ENCODE data around the gene ORAI3. TPM values are rescaled to one million over a fixed set of nuclear protein-coding genes. Genes with fewer than 3 reads are reported as not detected.
A peak's percentile ranks its signal among the peaks of the same experiment; 100 is the strongest.

Gene ORAI3
- total and polyA plus RNA-seq, 2 of the 13 experiments (the other 11 are each of a cell fraction or from before 2014, with no cell fraction given): 11.4 to 32.0 TPM

DNA sequence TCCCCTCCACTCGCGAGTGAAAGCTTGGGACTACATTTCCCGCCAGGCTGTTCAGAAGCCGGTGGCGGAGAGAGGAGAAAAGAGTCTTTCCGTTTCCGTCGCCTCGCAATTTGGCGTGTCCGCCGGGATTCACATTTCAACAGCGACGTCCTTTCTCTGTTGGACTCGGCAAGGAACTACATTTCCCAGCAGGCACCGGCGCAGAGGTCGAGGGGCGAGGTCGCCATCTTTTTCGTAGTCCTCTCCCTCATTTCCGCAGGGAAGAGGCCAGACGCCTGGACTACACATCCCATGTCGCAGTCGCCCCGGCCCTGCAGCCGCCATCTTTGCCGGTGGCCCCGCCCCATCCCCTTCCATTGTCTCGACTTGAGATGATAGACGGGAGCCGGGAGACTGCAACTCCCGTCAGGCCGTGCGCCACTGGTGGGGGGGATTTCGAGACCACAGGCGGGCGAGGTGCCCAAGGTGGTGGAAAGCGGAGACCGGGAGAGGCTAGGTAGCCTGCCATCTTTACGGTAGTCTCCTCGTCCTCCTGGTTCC is 26.4 kb upstream of the ORAI3 start (continued):
- TF ChIP-seq, protein P1, sequence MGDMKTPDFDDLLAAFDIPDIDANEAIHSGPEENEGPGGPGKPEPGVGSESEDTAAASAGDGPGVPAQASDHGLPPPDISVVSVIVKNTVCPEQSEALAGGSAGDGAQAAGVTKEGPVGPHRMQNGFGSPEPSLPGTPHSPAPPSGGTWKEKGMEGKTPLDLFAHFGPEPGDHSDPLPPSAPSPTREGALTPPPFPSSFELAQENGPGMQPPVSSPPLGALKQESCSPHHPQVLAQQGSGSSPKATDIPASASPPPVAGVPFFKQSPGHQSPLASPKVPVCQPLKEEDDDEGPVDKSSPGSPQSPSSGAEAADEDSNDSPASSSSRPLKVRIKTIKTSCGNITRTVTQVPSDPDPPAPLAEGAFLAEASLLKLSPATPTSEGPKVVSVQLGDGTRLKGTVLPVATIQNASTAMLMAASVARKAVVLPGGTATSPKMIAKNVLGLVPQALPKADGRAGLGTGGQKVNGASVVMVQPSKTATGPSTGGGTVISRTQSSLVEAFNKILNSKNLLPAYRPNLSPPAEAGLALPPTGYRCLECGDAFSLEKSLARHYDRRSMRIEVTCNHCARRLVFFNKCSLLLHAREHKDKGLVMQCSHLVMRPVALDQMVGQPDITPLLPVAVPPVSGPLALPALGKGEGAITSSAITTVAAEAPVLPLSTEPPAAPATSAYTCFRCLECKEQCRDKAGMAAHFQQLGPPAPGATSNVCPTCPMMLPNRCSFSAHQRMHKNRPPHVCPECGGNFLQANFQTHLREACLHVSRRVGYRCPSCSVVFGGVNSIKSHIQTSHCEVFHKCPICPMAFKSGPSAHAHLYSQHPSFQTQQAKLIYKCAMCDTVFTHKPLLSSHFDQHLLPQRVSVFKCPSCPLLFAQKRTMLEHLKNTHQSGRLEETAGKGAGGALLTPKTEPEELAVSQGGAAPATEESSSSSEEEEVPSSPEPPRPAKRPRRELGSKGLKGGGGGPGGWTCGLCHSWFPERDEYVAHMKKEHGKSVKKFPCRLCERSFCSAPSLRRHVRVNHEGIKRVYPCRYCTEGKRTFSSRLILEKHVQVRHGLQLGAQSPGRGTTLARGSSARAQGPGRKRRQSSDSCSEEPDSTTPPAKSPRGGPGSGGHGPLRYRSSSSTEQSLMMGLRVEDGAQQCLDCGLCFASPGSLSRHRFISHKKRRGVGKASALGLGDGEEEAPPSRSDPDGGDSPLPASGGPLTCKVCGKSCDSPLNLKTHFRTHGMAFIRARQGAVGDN (CRISPR knock-in tag; IDR thresholded peaks at IDR 0.05): peak; percentile 36; the same call in 1 of the 2 replicates
- no peak for TF ChIP-seq ZNF775 (CRISPR knock-in tag; IDR thresholded peaks at IDR 0.05; ENCODE audit: borderline replicate concordance)
- no peak for TF ChIP-seq ATF7-NPFF (CRISPR knock-in tag; IDR thresholded peaks at IDR 0.05; ENCODE audit: low read depth)
- TF ChIP-seq ZNF335 (CRISPR knock-in tag; IDR thresholded peaks at IDR 0.05): peak; percentile 71; the same call in 1 of the 2 replicates
- TF ChIP-seq PLRG1 (conservative IDR thresholded peaks at IDR 0.05): no peak
- no peak for TF ChIP-seq DMAP1 (CRISPR knock-in tag; IDR thresholded peaks at IDR 0.05)
- peak; percentile 82 for TF ChIP-seq RBFOX2 (IDR thresholded peaks at IDR 0.05; ENCODE audit: low read depth, low read length)
- TF ChIP-seq TBX2 (CRISPR knock-in tag; IDR thresholded peaks at IDR 0.05; ENCODE audit: borderline replicate concordance): peak; percentile 35; the same call in 1 of the 2 replicates
- peak; percentile 78; the same call in 1 of the 2 replicates for TF ChIP-seq MAZ (IDR thresholded peaks at IDR 0.05; ENCODE audit: borderline replicate concordance, low read depth, low read length)
- TF ChIP-seq MAZ (CRISPR knock-in tag; IDR thresholded peaks at IDR 0.05; ENCODE audit: low read depth): peak; percentile 87
- 0 out of 4 replicates have a peak, but pooled peaks have one; percentile 0 for TF ChIP-seq MAFK (conservative IDR thresholded peaks at IDR 0.05 in 1 of 2, IDR thresholded peaks at IDR 0.05 in 1 of 2; ENCODE audit: low read length in 2 of 2)
- peak; percentile 72; the same call in 1 of the 2 replicates for TF ChIP-seq NAIF1 (CRISPR knock-in tag; IDR thresholded peaks at IDR 0.05; ENCODE audit: borderline replicate concordance)
- TF ChIP-seq ATF1 (CRISPR knock-in tag; IDR thresholded peaks at IDR 0.05): peak; percentile 97
- TF ChIP-seq CREM (IDR thresholded peaks at IDR 0.05): peak; percentile 100
- peak; percentile 64; the same call in 1 of the 2 replicates for TF ChIP-seq CREM (CRISPR knock-in tag; IDR thresholded peaks at IDR 0.05)
- peak; percentile 39; the same call in 1 of the 2 replicates for TF ChIP-seq ZNF614 (CRISPR knock-in tag; IDR thresholded peaks at IDR 0.05; ENCODE audit: borderline replicate concordance)
- peak; percentile 59 for TF ChIP-seq NFYB (CRISPR knock-in tag; IDR thresholded peaks at IDR 0.05)
- TF ChIP-seq JUN (CRISPR knock-in tag; IDR thresholded peaks at IDR 0.05): no peak
- peak; percentile 68; the same call in 1 of the 2 replicates for TF ChIP-seq HOXD1 (CRISPR knock-in tag; IDR thresholded peaks at IDR 0.05)
- TF ChIP-seq CEBPG (CRISPR knock-in tag; IDR thresholded peaks at IDR 0.05): peak; percentile 63
- TF ChIP-seq, protein P2, sequence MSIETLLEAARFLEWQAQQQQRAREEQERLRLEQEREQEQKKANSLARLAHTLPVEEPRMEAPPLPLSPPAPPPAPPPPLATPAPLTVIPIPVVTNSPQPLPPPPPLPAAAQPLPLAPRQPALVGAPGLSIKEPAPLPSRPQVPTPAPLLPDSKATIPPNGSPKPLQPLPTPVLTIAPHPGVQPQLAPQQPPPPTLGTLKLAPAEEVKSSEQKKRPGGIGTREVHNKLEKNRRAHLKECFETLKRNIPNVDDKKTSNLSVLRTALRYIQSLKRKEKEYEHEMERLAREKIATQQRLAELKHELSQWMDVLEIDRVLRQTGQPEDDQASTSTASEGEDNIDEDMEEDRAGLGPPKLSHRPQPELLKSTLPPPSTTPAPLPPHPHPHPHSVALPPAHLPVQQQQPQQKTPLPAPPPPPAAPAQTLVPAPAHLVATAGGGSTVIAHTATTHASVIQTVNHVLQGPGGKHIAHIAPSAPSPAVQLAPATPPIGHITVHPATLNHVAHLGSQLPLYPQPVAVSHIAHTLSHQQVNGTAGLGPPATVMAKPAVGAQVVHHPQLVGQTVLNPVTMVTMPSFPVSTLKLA (IDR thresholded peaks at IDR 0.05): 0 out of 2 replicates have a peak, but pooled peaks have one; percentile 12
- TF ChIP-seq RFXANK (CRISPR knock-in tag; IDR thresholded peaks at IDR 0.05): no peak; the same call in 1 of the 2 replicates
